H1 (cell line): ENCODE data around the gene SBK1. TPM values are rescaled to one million over a fixed set of nuclear protein-coding genes. Genes with fewer than 3 reads are reported as not detected.
A peak's percentile ranks its signal among the peaks of the same experiment; 100 is the strongest.

Source experiments
- CTCF ChIA-PET: fragments of 300-600 bp; sonication (Branson Sonifier 250); formaldehyde crosslinking; loops from one replicate; lab custom pipeline; 2021; ENCODE audit not compliant: partially characterized antibody; lab: Charles Lee
- POLR2A ChIA-PET: fragments of 300-600 bp; sonication (Branson Sonifier 250); formaldehyde crosslinking; loops from one replicate; lab custom pipeline; 2021; ENCODE audit warnings: inconsistent platforms; ENCODE audit not compliant: partially characterized antibody; lab: Charles Lee
- DNase-seq, 2 experiments: peaks; one replicate each; pipeline versions ENCODE4 v3.0.0 to v3.0.0-alpha.2; 2010 to 2022; ENCODE audit warnings: low spot score in 2 of 2, low read depth in 1 of 2, mixed read lengths in 1 of 2
- FAIRE-seq: peaks from 2 replicates; lab custom pipeline; 2011; peaks lifted over from hg19 to GRCh38; lab: Jason Lieb, UNC
- H2AFZ ChIP-seq: 2 replicates; pipeline ENCODE4 v1.8.1; 2012; ENCODE audit warnings: low read length, inconsistent platforms
- H2AK5ac ChIP-seq: 2 replicates; pipeline ENCODE4 v1.6.1; 2013; ENCODE audit warnings: low read depth, low read length
- H2BK120ac ChIP-seq: replicated peaks from 2 replicates; pipeline ENCODE3; 2013; ENCODE audit warnings: low read depth, low read length, inconsistent platforms
- H2BK12ac ChIP-seq: 2 replicates; pipeline ENCODE4 v1.6.1; 2013; ENCODE audit warnings: low read depth, low read length
- H2BK15ac ChIP-seq: 2 replicates; pipeline ENCODE4 v1.6.1; 2013; ENCODE audit warnings: low read length
- H2BK20ac ChIP-seq: 2 replicates; pipeline ENCODE4 v1.6.1; 2013; ENCODE audit warnings: low read length
- H2BK5ac ChIP-seq: 2 replicates; pipeline ENCODE4 v1.6.1; 2013; ENCODE audit warnings: low read depth, low read length
- H3K14ac ChIP-seq: 2 replicates; pipeline ENCODE4 v1.6.1; 2013; ENCODE audit warnings: inconsistent platforms; ENCODE audit not compliant: insufficient read length
- H3K18ac ChIP-seq: 2 replicates; pipeline ENCODE4 v1.6.1; 2013; ENCODE audit warnings: low read length; ENCODE audit errors: extremely low read depth
- H3K23ac ChIP-seq: 2 replicates; pipeline ENCODE4 v1.6.1; 2013; ENCODE audit warnings: inconsistent platforms; ENCODE audit not compliant: insufficient read length
- H3K23me2 ChIP-seq: 2 replicates; pipeline ENCODE4 v1.6.1; 2013; ENCODE audit warnings: low read depth, low read length
- H3K27ac ChIP-seq: 2 replicates; pipeline ENCODE4 v1.6.1; 2011; ENCODE audit warnings: low read depth, low read length, inconsistent platforms
- H3K27me3 ChIP-seq, 4 experiments: replicated peaks in 1 of 4; 1 replicate in 1 of 4; 2 replicates in 3 of 4; pipeline versions ENCODE4 v1.6.1 to v1.8.1; 2011 to 2013; ENCODE audit warnings: low read length in 3 of 4, mild to moderate bottlenecking in 3 of 4, inconsistent platforms in 2 of 4, mixed read lengths in 2 of 4, moderate library complexity in 1 of 4; ENCODE audit not compliant: control insufficient read depth in 3 of 4, insufficient read depth in 3 of 4; ENCODE audit errors: extremely low read depth in 1 of 4
- H3K36me3 ChIP-seq, 4 experiments: 2 replicates each; pipeline versions ENCODE4 v1.6.1 to v1.8.1; 2011 to 2013; ENCODE audit warnings: mild to moderate bottlenecking in 4 of 4, low read length in 3 of 4, moderate library complexity in 2 of 4, control low read depth in 1 of 4, inconsistent platforms in 1 of 4; ENCODE audit not compliant: insufficient read depth in 4 of 4, control insufficient read depth in 2 of 4
- H3K4ac ChIP-seq: replicated peaks from 2 replicates; pipeline ENCODE3; 2013; ENCODE audit warnings: low read length, low read depth, mixed read lengths, inconsistent platforms; ENCODE audit not compliant: insufficient read length
- H3K4me1 ChIP-seq, 4 experiments: replicated peaks in 1 of 4; 1 replicate in 1 of 4; 2 replicates in 3 of 4; pipeline versions ENCODE4 v1.6.1 to v1.8.1; 2011 to 2013; ENCODE audit warnings: low read length in 3 of 4, inconsistent platforms in 2 of 4, mixed read lengths in 1 of 4; ENCODE audit not compliant: insufficient read depth in 4 of 4, control insufficient read depth in 3 of 4
- H3K4me2 ChIP-seq, 2 experiments: 2 replicates each; pipeline versions ENCODE4 v1.6.1 to v1.8.1; 2011 to 2013; ENCODE audit warnings: low read depth in 2 of 2, low read length in 2 of 2, control low read depth in 1 of 2, inconsistent platforms in 1 of 2, mild to moderate bottlenecking in 1 of 2; ENCODE audit not compliant: insufficient read depth in 1 of 2
- H3K4me3 ChIP-seq, 4 experiments: fragments of 200-600, 300-600 bp in 1 of 4; sonication (generic), shearing (Covaris generic), sonication (Bioruptor Twin) in 1 of 4; 2 replicates each; pipeline versions ENCODE4 v1.5.1 to v1.8.1; 2011 to 2016; ENCODE audit warnings: low read length in 4 of 4, low read depth in 3 of 4, control low read depth in 2 of 4, inconsistent platforms in 2 of 4, mild to moderate bottlenecking in 2 of 4, mixed read lengths in 1 of 4, moderate library complexity in 1 of 4; ENCODE audit not compliant: insufficient read depth in 2 of 4; ENCODE audit errors: extremely low read depth in 1 of 4
- H3K56ac ChIP-seq: replicated peaks from 2 replicates; pipeline ENCODE3; 2013; ENCODE audit warnings: low read depth, mild to moderate bottlenecking, mixed read lengths, low read length, inconsistent platforms; ENCODE audit not compliant: insufficient read length
- H3K79me1 ChIP-seq: 2 replicates; pipeline ENCODE4 v1.6.1; 2013; ENCODE audit warnings: low read depth, low read length, control low read depth
- H3K79me2 ChIP-seq, 2 experiments: 2 replicates each; pipeline versions ENCODE4 v1.6.1 to v1.8.1; 2012 to 2013; ENCODE audit warnings: low read length in 2 of 2, mild to moderate bottlenecking in 2 of 2, inconsistent platforms in 1 of 2; ENCODE audit not compliant: insufficient read depth in 2 of 2, control insufficient read depth in 1 of 2
- H3K9ac ChIP-seq, 4 experiments: replicated peaks in 1 of 4; 1 replicate in 1 of 4; 2 replicates in 3 of 4; pipeline versions ENCODE4 v1.6.1 to v1.8.1; 2011 to 2013; ENCODE audit warnings: low read depth in 3 of 4, low read length in 3 of 4, control low read depth in 2 of 4, mild to moderate bottlenecking in 2 of 4, moderate library complexity in 2 of 4, inconsistent platforms in 1 of 4; ENCODE audit errors: extremely low read depth in 1 of 4
- H3K9me3 ChIP-seq, 2 experiments: 2 replicates each; pipeline versions ENCODE4 v1.6.1 to v1.8.1; 2012 to 2013; ENCODE audit warnings: mild to moderate bottlenecking in 2 of 2, moderate library complexity in 2 of 2, control low read depth in 1 of 2, inconsistent platforms in 1 of 2, low read depth in 1 of 2, low read length in 1 of 2, mixed read lengths in 1 of 2; ENCODE audit not compliant: insufficient read depth in 2 of 2
- H4K20me1 ChIP-seq, 2 experiments: replicated peaks in 1 of 2; 2 replicates each; pipeline versions ENCODE3 to v1.8.1; 2011 to 2013; ENCODE audit warnings: inconsistent platforms in 2 of 2, low read length in 2 of 2, mild to moderate bottlenecking in 1 of 2; ENCODE audit not compliant: insufficient read depth in 2 of 2, control insufficient read depth in 1 of 2
- H4K5ac ChIP-seq: 2 replicates; pipeline ENCODE4 v1.6.1; 2013; ENCODE audit warnings: low read length, low read depth, mixed read lengths, inconsistent platforms; ENCODE audit not compliant: insufficient read length
- H4K8ac ChIP-seq: 2 replicates; pipeline ENCODE4 v1.8.0; 2013; ENCODE audit warnings: mild to moderate bottlenecking, moderate library complexity, low read length, inconsistent platforms; ENCODE audit not compliant: insufficient read depth; ENCODE audit errors: extremely low read depth
- H4K91ac ChIP-seq: replicated peaks from 2 replicates; pipeline ENCODE3; 2013; ENCODE audit warnings: low read length, mixed read lengths, inconsistent platforms; ENCODE audit not compliant: insufficient read length
- MAFK ChIP-seq: IDR thresholded peaks from 2 replicates; pipeline ENCODE4 v1.6.1; 2012; ENCODE audit warnings: low read depth, mild to moderate bottlenecking, improper control_type of control experiment, low read length
- POLR2AphosphoS5 ChIP-seq: IDR thresholded peaks from 2 replicates; pipeline ENCODE4 v1.6.1; 2011; ENCODE audit warnings: low read depth, low read length
- RXRA ChIP-seq: IDR thresholded peaks from 2 replicates; pipeline ENCODE4 v1.6.1; 2011; ENCODE audit warnings: low read depth, mild to moderate bottlenecking, low read length, moderate library complexity; ENCODE audit not compliant: insufficient read depth
- SIN3A ChIP-seq, 2 experiments: IDR thresholded peaks in 1 of 2; conservative IDR thresholded peaks in 1 of 2; 2 replicates each; pipeline ENCODE4 v1.6.1; 2011 to 2012; ENCODE audit warnings: low read length in 2 of 2, improper control_type of control experiment in 1 of 2, low read depth in 1 of 2, mild to moderate bottlenecking in 1 of 2
- WGBS, 2 experiments: shearing (Covaris generic) in 1 of 2; methylation state at CpG; one replicate each; pipeline versions ENCODE4 v1.1.6 to v1.1.7; 2013 to 2015; ENCODE audit warnings: low lambda C conversion rate in 2 of 2, mixed read lengths in 2 of 2, inconsistent platforms in 1 of 2, low coverage in 1 of 2, missing lambda C conversion rate in 1 of 2; ENCODE audit not compliant: insufficient replicate concordance in 2 of 2, insufficient coverage in 1 of 2, insufficient read length in 1 of 2; ENCODE audit errors: extremely low coverage in 1 of 2, missing lambda C conversion rate in 1 of 2; 5-methylcytosine and 5-hydroxymethylcytosine counted together
- polyA plus RNA-seq, 7 experiments: library from polyadenylated mRNA; depleted of rRNA in 3 of 7; stranded (reverse) in 5 of 7; unstranded in 2 of 7; fragments of >200 nt in 5 of 7; fragments of 200-250 nt in 2 of 7; gene quantifications; 1 replicate in 5 of 7; 2 replicates in 1 of 7; 4 replicates in 1 of 7; pipeline versions ENCODE4 v1.2.1 to v1.2.3, GENCODE V29; 2011 to 2013; ENCODE audit warnings: missing spikeins in 2 of 7, mixed read lengths in 2 of 7
- total RNA-seq: library from RNA; stranded (reverse); fragmentation: NEBNext Ultra II Directional; extraction: Animal tissue kit (Norgen Biotek cat#: 25700); gene quantifications from 2 replicates; pipeline ENCODE4 v1.2.1, GENCODE V29; 2021
- TF ChIP-seq, protein P1 (sequence below), 3 experiments: IDR thresholded peaks; 1 replicate in 2 of 3; 2 replicates in 1 of 3; pipeline versions ENCODE4 v1.5.1 to v1.6.1; 2011; ENCODE audit warnings: low read length in 3 of 3, mild to moderate bottlenecking in 3 of 3, inconsistent platforms in 2 of 3, low read depth in 1 of 3, moderate library complexity in 1 of 3; ENCODE audit not compliant: insufficient read depth in 1 of 3; ENCODE audit errors: control extremely low read depth in 1 of 3
- TF ChIP-seq, protein P2 (sequence below): IDR thresholded peaks from 2 replicates; pipeline ENCODE4 v1.6.1; 2012; ENCODE audit warnings: inconsistent platforms

The SBK1 gene
- total and polyA plus RNA-seq, 2 of the 8 experiments (the other 6 are each of a cell fraction or from before 2014, with no cell fraction given): 18.2 to 73.9 TPM

DNA sequence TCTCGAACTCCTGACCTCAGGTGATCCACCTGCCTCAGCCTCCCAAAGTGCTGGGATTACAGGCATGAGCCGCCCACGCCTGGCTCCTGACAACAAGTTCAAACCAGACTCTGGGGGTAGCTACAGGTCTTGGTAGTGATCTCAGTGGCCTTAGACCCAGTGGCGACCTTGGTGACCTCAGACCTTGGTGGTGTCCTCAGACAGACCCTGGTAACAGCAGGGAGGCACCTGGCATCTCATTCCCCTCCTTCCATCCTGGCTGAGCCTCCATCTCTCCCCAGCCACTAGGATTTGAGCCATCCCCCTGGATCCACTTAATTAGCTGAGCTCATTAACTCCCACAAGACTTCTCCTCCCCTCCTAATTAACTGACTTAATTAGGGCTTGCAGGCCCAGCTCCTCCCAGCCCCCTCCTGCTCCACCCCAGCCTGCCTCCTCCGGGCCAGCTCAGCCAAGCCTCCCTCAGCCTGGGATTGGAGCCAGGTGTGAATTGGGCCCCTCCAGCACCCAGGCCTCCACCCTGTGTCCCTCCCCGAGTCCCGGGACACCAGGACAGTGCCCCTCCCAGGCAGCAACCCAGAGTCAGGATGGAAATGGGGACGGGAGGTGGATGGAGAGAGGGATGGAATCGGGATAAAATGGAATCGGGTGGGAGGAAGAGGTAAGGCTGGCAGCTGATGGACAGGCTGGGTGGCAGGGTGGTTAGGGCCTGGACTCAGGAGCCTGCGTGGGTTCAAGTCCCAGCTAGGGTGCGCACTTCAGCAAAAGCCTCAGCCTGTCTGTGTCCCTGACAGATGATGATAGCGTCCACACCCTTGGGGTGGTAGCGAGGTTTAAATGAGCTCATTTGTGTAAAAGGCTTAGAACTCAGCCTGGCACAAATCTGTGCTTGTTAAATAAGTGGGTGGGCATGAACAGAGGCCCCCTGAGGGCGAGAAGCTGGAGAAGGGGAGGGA, 11.2 kb upstream of the SBK1 start:
- H3K9ac ChIP-seq: no peak overlapping the region
- peaks cover 0 to 9% (median 1%) of the 10 kb centered on the region in 4 experiments; a peak in 4 of 7 replicates for H3K4me1 ChIP-seq
- H3K14ac ChIP-seq: no peak overlapping the region
- no peak overlapping the region for H3K4me2 ChIP-seq
- CTCF ChIA-PET: interaction anchor here (0.7 to 10.9 kb wide), 8 partner anchors 10 to 44 kb away, joined by 4 to 152 read pairs (median 9); partner anchors contain the start of gene SBK1
- TF ChIP-seq SIN3A (conservative IDR thresholded peaks at IDR 0.05 in 1 of 2, IDR thresholded peaks at IDR 0.05 in 1 of 2; ENCODE audit: low read depth in 1 of 2, low read length in 2 of 2) (no peak), POLR2AphosphoS5 (no peak), MAFK (no peak), RXRA (no peak)
- TF ChIP-seq, protein P1, sequence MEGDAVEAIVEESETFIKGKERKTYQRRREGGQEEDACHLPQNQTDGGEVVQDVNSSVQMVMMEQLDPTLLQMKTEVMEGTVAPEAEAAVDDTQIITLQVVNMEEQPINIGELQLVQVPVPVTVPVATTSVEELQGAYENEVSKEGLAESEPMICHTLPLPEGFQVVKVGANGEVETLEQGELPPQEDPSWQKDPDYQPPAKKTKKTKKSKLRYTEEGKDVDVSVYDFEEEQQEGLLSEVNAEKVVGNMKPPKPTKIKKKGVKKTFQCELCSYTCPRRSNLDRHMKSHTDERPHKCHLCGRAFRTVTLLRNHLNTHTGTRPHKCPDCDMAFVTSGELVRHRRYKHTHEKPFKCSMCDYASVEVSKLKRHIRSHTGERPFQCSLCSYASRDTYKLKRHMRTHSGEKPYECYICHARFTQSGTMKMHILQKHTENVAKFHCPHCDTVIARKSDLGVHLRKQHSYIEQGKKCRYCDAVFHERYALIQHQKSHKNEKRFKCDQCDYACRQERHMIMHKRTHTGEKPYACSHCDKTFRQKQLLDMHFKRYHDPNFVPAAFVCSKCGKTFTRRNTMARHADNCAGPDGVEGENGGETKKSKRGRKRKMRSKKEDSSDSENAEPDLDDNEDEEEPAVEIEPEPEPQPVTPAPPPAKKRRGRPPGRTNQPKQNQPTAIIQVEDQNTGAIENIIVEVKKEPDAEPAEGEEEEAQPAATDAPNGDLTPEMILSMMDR (IDR thresholded peaks at IDR 0.05; ENCODE audit: control extremely low read depth in 1 of 3, insufficient read depth in 1 of 3, low read depth in 1 of 3, low read length in 3 of 3): peak in 1 of 3 experiments; percentile 25; a peak in 1 of 4 replicates
- TF ChIP-seq, protein P2, sequence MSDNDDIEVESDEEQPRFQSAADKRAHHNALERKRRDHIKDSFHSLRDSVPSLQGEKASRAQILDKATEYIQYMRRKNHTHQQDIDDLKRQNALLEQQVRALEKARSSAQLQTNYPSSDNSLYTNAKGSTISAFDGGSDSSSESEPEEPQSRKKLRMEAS: no peak
- H4K5ac ChIP-seq: no peak overlapping the region
- H3K27me3 ChIP-seq: peaks cover 0 to 8% (median 5%) of the 10 kb centered on the region in 4 experiments; a peak in 5 of 7 replicates
- H3K36me3 ChIP-seq: no peaks in the 10 kb centered on the region; a peak in 2 of 8 replicates
- no peak overlapping the region for H4K8ac ChIP-seq
- no peak overlapping the region; the same call in 1 of the 2 replicates for H3K27ac ChIP-seq
- DNase-seq (no peak), FAIRE-seq (no peak)
- no peak overlapping the region for H4K91ac ChIP-seq
- no peak overlapping the region for H2BK20ac ChIP-seq
- peaks cover 3% of the 10 kb centered on the region; the same call in 1 of the 2 replicates for H3K79me1 ChIP-seq
- H2BK5ac ChIP-seq: no peak overlapping the region; the same call in 1 of the 2 replicates
- no peak overlapping the region for H3K23ac ChIP-seq
- no peak overlapping the region for H3K18ac ChIP-seq
- no peaks in the 10 kb centered on the region for H3K9me3 ChIP-seq
- peaks cover 2% of the 10 kb centered on the region; the same call in 1 of the 2 replicates for H3K23me2 ChIP-seq
- peaks cover 0 to 13% of the 10 kb centered on the region in 2 experiments for H4K20me1 ChIP-seq
- H2AK5ac ChIP-seq: no peak overlapping the region
- H3K4ac ChIP-seq: no peak overlapping the region
- no peak overlapping the region for H3K4me3 ChIP-seq
- WGBS, 2 experiments: 77 to 100% methylated on average over 3 to 15 of the region's 15 CpGs
- no peak overlapping the region for H2AFZ ChIP-seq
- no peak overlapping the region for H2BK12ac ChIP-seq
- no peak overlapping the region for H2BK120ac ChIP-seq
- no peaks in the 10 kb centered on the region for H3K79me2 ChIP-seq
- H3K56ac ChIP-seq: no peak overlapping the region
- no peak overlapping the region for H2BK15ac ChIP-seq
- POLR2A ChIA-PET: interaction anchor here (1.0 to 4.7 kb wide), 5 partner anchors 12 to 38 kb away, joined by 3 to 45 read pairs (median 3); partner anchors contain the start of gene SBK1
